Measurements from ENCODE around the gene ANKRA2. TPM values are rescaled to one million over a fixed set of nuclear protein-coding genes. Genes with fewer than 3 reads are reported as not detected.

ANKRA2 gene
- total and polyA plus RNA-seq, 10 of the 15 experiments (the other 5 are each of a cell fraction or from before 2014, with no cell fraction given) = 12.3 to 47.1 (median 21.9) TPM

DNA sequence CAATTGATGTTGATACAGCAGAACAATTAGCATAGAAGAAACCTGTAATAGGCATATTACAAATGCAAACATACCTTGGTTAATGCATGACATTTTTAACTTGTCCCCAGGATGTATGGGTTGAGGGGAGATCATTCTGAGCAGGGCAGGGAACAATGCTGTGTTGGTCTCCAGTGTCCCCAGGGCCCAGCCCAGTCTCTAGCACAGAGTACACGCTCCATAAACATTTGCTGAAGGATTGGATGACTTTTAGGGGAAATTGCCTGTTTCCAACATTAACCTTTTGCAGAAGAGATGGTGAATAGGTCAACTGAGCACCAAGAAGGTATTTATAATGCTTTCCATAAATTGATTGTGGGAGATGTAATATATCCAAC is 20.0 kb downstream of the ANKRA2 start:
- WGBS (ENCODE audit: insufficient coverage, insufficient replicate concordance, low lambda C conversion rate, missing lambda C conversion rate) = 0% methylated on average over 1 of the region's 1 CpG
- ChIA-PET POLR2A (no interaction called here), CTCF (no interaction called here), SMC1A (ENCODE audit: uncharacterized antibody, unreplicated experiment) (no interaction called here), RAD21 (ENCODE audit: unreplicated experiment) (no interaction called here)
- Histone ChIP-seq H3K9ac (ENCODE audit: control insufficient read depth, insufficient read depth, low read length) (no peak overlapping the region), H3K36me3 (ENCODE audit: control insufficient read depth in 2 of 2, insufficient read depth in 2 of 2, low read length in 1 of 2) (no peaks in the 10 kb centered on the region), H3K4me2 (ENCODE audit: control insufficient read depth, insufficient read depth) (no peak overlapping the region), H3K4me3 (no peak overlapping the region), H4K20me1 (ENCODE audit: control insufficient read depth, insufficient read depth) (no peaks in the 10 kb centered on the region), H2AFZ (ENCODE audit: control insufficient read depth, low read depth, low read length) (no peak overlapping the region), H3K9me3 (replicated peaks; ENCODE audit: control insufficient read depth, insufficient read depth, low read length) (no peaks in the 10 kb centered on the region), H3K79me2 (ENCODE audit: control insufficient read depth, insufficient read depth, low read length) (no peaks in the 10 kb centered on the region), H3K4me1 (ENCODE audit: control insufficient read depth, insufficient read depth, low read length) (no peaks in the 10 kb centered on the region), H3K27ac (ENCODE audit: control insufficient read depth, insufficient read depth) (no peak overlapping the region), H3K27me3 (replicated peaks in 1 of 2; ENCODE audit: control insufficient read depth in 2 of 2, insufficient read depth in 2 of 2, low read length in 1 of 2) (no peaks in the 10 kb centered on the region)
- in situ Hi-C loops (cut with MboI) (no loop called here), intact Hi-C loops (cut with micrococcal nuclease; ENCODE audit: unreplicated experiment) (no loop called here)
- ATAC-seq = no peak
- TF ChIP-seq PML (IDR thresholded peaks at IDR 0.05; ENCODE audit: low read length) (no peak), NFIC (IDR thresholded peaks at IDR 0.05; ENCODE audit: low read depth, low read length) (no peak), NFYA (IDR thresholded peaks at IDR 0.05; ENCODE audit: borderline replicate concordance, low read depth, low read length) (no peak), JUND (IDR thresholded peaks at IDR 0.05; ENCODE audit: low read depth, low read length) (no peak), FOXK2 (IDR thresholded peaks at IDR 0.05) (no peak), POLR2A (IDR thresholded peaks at IDR 0.05; ENCODE audit: low read depth, low read length) (no peak), SMC3 (IDR thresholded peaks at IDR 0.05; ENCODE audit: borderline replicate concordance, low read length) (no peak), ZBED1 (IDR thresholded peaks at IDR 0.05; ENCODE audit: borderline replicate concordance) (no peak)
- TF ChIP-seq, protein P1, sequence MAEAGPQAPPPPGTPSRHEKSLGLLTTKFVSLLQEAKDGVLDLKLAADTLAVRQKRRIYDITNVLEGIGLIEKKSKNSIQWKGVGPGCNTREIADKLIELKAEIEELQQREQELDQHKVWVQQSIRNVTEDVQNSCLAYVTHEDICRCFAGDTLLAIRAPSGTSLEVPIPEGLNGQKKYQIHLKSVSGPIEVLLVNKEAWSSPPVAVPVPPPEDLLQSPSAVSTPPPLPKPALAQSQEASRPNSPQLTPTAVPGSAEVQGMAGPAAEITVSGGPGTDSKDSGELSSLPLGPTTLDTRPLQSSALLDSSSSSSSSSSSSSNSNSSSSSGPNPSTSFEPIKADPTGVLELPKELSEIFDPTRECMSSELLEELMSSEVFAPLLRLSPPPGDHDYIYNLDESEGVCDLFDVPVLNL (IDR thresholded peaks at IDR 0.05; ENCODE audit: low read depth, low read length) = no peak
- no peak for DNase-seq (ENCODE audit: low read depth, low spot score)
- FAIRE-seq = no peak
- BruUV-seq (replicated peaks) = no TSS peak
